SK-N-SH treated with all-trans-retinoic acid at 6 μM for 48 hours (cell line): ENCODE results near the gene RNPS1.
A peak's percentile ranks its signal among the peaks of the same experiment; 100 is the strongest.

ENCODE experiments used
- ATAC-seq: fragments of 200-7000 bp; cut with Tn5 transposase; 3 replicates; pipeline ENCODE4 v1.9.1; 2020; ENCODE audit warnings: mild to moderate bottlenecking, moderate library complexity
- ARNTL ChIP-seq: fragments of 450-650 bp; formaldehyde crosslinking; IDR thresholded peaks from 2 replicates; pipeline ENCODE4 v1.5.0; 2020; ENCODE audit warnings: low read depth, mild to moderate bottlenecking, moderate library complexity, borderline replicate concordance
- BACH2 ChIP-seq: fragments of 250-450 bp; sonication (Bioruptor Pico); IDR thresholded peaks from 2 replicates; pipeline ENCODE4 v1.9.0; 2021; ENCODE audit warnings: mild to moderate bottlenecking, borderline replicate concordance
- CREB5 ChIP-seq: fragments of 250-450 bp; sonication (Bioruptor Pico); IDR thresholded peaks from 2 replicates; pipeline ENCODE4 v1.5.1; 2020; ENCODE audit warnings: low read depth, mild to moderate bottlenecking, moderate library complexity
- CSDC2 ChIP-seq: fragments of 250-450 bp; sonication (Bioruptor Pico); IDR thresholded peaks from 2 replicates; pipeline ENCODE4 v1.5.0; 2020; ENCODE audit warnings: mild to moderate bottlenecking, moderate library complexity
- CSRNP3 ChIP-seq: fragments of 250-450 bp; sonication (Bioruptor Pico); IDR thresholded peaks from 2 replicates; pipeline ENCODE4 v1.5.1; 2021; ENCODE audit warnings: mild to moderate bottlenecking, moderate library complexity
- ESRRG ChIP-seq: fragments of 250-450 bp; sonication (Bioruptor Pico); IDR thresholded peaks from 2 replicates; pipeline ENCODE4 v1.6.1; 2021; ENCODE audit warnings: mild to moderate bottlenecking
- GLIS3 ChIP-seq: fragments of 250-450 bp; sonication (Bioruptor Pico); IDR thresholded peaks from 2 replicates; pipeline ENCODE4 v1.5.0; 2020; ENCODE audit warnings: mild to moderate bottlenecking, moderate library complexity
- ISL1 ChIP-seq: fragments of 250-450 bp; sonication (Bioruptor Pico); IDR thresholded peaks from 2 replicates; pipeline ENCODE4 v2.1.2; 2022; ENCODE audit warnings: mild to moderate bottlenecking, moderate library complexity
- OSR1 ChIP-seq: fragments of 250-450 bp; sonication (Bioruptor Pico); IDR thresholded peaks from 2 replicates; pipeline ENCODE4 v1.8.0; 2022; ENCODE audit warnings: moderate library complexity, mild to moderate bottlenecking, inconsistent platforms
- PATZ1 ChIP-seq: fragments of 250-450 bp; sonication (Bioruptor Pico); IDR thresholded peaks from 2 replicates; pipeline ENCODE4 v1.8.0; 2020; ENCODE audit warnings: mild to moderate bottlenecking, moderate library complexity, borderline replicate concordance
- POU6F1 ChIP-seq: fragments of 250-450 bp; sonication (Bioruptor Pico); IDR thresholded peaks from 2 replicates; pipeline ENCODE4 v1.8.0; 2021; ENCODE audit warnings: low read depth, mild to moderate bottlenecking, moderate library complexity, borderline replicate concordance
- PPARA ChIP-seq: fragments of 250-450 bp; sonication (Bioruptor Pico); IDR thresholded peaks from 2 replicates; pipeline ENCODE4 v1.5.0; 2020; ENCODE audit warnings: mild to moderate bottlenecking, borderline replicate concordance
- RARB ChIP-seq: fragments of 250-450 bp; sonication (Bioruptor Pico); IDR thresholded peaks from 2 replicates; pipeline ENCODE4 v1.8.0; 2021; ENCODE audit warnings: mild to moderate bottlenecking, moderate library complexity
- SNAI2 ChIP-seq: fragments of 250-450 bp; sonication (Bioruptor Pico); IDR thresholded peaks from 2 replicates; pipeline ENCODE4 v1.5.0; 2020; ENCODE audit warnings: mild to moderate bottlenecking, moderate library complexity
- TCF4 ChIP-seq: fragments of 250-450 bp; sonication (Bioruptor Pico); IDR thresholded peaks from 2 replicates; pipeline ENCODE4 v1.8.0; 2021; ENCODE audit warnings: mild to moderate bottlenecking, moderate library complexity, borderline replicate concordance
- TOX ChIP-seq: fragments of 250-450 bp; sonication (Bioruptor Pico); IDR thresholded peaks from 2 replicates; pipeline ENCODE4 v1.8.0; 2021; ENCODE audit warnings: mild to moderate bottlenecking, moderate library complexity, borderline replicate concordance
- TSHZ2 ChIP-seq: fragments of 250-450 bp; sonication (Bioruptor Pico); IDR thresholded peaks from 2 replicates; pipeline ENCODE4 v1.5.0; 2020; ENCODE audit warnings: mild to moderate bottlenecking, moderate library complexity
- ZC3H10 ChIP-seq: fragments of 250-450 bp; sonication (Bioruptor Pico); IDR thresholded peaks from 2 replicates; pipeline ENCODE4 v1.5.1; 2021; ENCODE audit warnings: mild to moderate bottlenecking, moderate library complexity
- ZFP3 ChIP-seq: fragments of 250-450 bp; sonication (Bioruptor Pico); IDR thresholded peaks from 2 replicates; pipeline ENCODE4 v1.5.0; 2020; ENCODE audit warnings: mild to moderate bottlenecking, moderate library complexity
- ZFP30 ChIP-seq: fragments of 450-650 bp; formaldehyde crosslinking; IDR thresholded peaks from 2 replicates; pipeline ENCODE4 v1.5.0; 2022; ENCODE audit warnings: mild to moderate bottlenecking, moderate library complexity
- ZNF70 ChIP-seq: fragments of 450-650 bp; formaldehyde crosslinking; IDR thresholded peaks from 2 replicates; pipeline ENCODE4 v1.5.0; 2020; ENCODE audit warnings: mild to moderate bottlenecking, moderate library complexity
- ZNF8 ChIP-seq: fragments of 450-650 bp; formaldehyde crosslinking; IDR thresholded peaks from 2 replicates; pipeline ENCODE4 v1.5.0; 2020; ENCODE audit warnings: mild to moderate bottlenecking, moderate library complexity

The RNPS1 gene

GRCh38 chr16:2237493-2238149 lies 30.3 kb downstream of the RNPS1 start:
- ATAC-seq: no peak
- TF ChIP-seq CREB5 (CRISPR knock-in tag) (no peak), ZNF70 (CRISPR knock-in tag) (no peak), RARB (CRISPR knock-in tag) (no peak), OSR1 (no peak), ARNTL (CRISPR knock-in tag) (no peak), ZFP30 (no peak), CSDC2 (CRISPR knock-in tag) (no peak), TOX (CRISPR knock-in tag) (no peak), POU6F1 (no peak), PPARA (no peak), CSRNP3 (CRISPR knock-in tag) (no peak), PATZ1 (CRISPR knock-in tag) (no peak), ZC3H10 (no peak), GLIS3 (CRISPR knock-in tag) (no peak), ESRRG (CRISPR knock-in tag) (no peak)

GRCh38 chr16:2237102-2237482 lies 30.8 kb downstream of the RNPS1 start:
- TF ChIP-seq ZC3H10: no peak
- TF ChIP-seq ISL1: no peak
- TF ChIP-seq BACH2: no peak
- TF ChIP-seq ZFP3: no peak
- TF ChIP-seq SNAI2: no peak
- no peak for TF ChIP-seq CREB5 (CRISPR knock-in tag)
- no peak for TF ChIP-seq ZNF70 (CRISPR knock-in tag)
- no peak for ATAC-seq

- peak; percentile 50 for ATAC-seq
- no peak for TF ChIP-seq SNAI2
- TF ChIP-seq BACH2: no peak
- TF ChIP-seq TSHZ2 (CRISPR knock-in tag): no peak
- no peak for TF ChIP-seq RARB (CRISPR knock-in tag)
- no peak for TF ChIP-seq ZFP30
- no peak for TF ChIP-seq CREB5 (CRISPR knock-in tag)
- no peak for TF ChIP-seq ZNF8 (CRISPR knock-in tag)
- TF ChIP-seq ZFP3: no peak
- no peak for TF ChIP-seq TCF4 (CRISPR knock-in tag)
- TF ChIP-seq TOX (CRISPR knock-in tag): no peak
- no peak for TF ChIP-seq POU6F1
- TF ChIP-seq ZNF70 (CRISPR knock-in tag): no peak
- no peak for TF ChIP-seq ESRRG (CRISPR knock-in tag)
Observed at GRCh38 chr16:2236337-2237101, 31.4 kb downstream of the RNPS1 start, which contains the start of gene DNASE1L2. Gene DNASE1L2, plus strand, starts transcription at chr16:2236444. Its CDS starts 373 bp downstream, at chr16:2236817.
